Measurements from ENCODE around the gene LRRC19.

Gene LRRC19

DNA sequence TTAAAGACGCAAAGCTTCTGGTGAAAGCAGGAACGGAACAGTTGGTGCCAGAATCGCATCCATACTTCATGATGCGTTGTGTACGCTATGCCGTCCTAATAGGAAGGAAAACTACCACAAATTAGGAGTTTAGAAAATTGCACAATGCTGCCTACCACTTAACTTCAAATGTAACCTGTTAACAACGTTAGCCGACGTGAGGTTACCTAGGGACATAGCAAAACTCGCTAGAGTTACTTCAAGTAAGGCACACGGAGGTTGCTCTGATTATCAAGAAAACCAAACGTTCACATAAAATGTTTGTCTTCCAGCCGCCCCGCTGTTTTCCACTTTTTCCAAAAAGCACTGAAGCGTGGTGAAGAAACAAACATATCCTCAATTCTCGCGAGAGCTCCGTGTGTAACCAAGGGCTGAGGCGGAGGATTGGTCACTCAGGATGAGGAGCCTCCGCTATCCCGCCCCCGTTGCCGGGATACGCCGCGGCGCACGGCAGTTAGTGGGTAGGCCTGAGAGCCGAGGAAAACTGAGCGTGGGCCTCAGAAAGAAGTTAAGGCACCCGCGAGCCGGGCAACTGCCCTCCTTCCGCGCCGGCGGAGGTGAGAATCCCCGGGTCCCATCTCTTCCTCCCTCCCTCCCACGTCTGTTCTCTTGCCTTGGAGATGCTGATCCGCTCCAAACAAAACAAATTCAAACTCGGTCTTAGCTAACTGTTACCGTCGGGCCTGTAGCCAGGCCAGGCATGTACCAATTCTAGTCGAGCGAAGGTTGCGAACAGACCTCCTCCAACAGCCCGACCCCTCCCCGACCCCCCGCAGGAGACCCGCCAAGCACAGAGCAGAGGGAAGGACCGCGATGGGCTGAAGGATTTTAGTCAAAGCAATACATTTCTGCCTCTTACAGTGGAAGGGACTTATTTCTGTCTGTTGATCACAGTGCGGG is 49.3 kb downstream of the LRRC19 start, which contains the start of gene IFT74:
Gene IFT74, plus strand, starts transcription at position 492 of the 939 bp plus-strand sequence. CDS start 5,556 bp downstream, outside the sequence.
- DNase-seq: peak; percentile 93

DNA sequence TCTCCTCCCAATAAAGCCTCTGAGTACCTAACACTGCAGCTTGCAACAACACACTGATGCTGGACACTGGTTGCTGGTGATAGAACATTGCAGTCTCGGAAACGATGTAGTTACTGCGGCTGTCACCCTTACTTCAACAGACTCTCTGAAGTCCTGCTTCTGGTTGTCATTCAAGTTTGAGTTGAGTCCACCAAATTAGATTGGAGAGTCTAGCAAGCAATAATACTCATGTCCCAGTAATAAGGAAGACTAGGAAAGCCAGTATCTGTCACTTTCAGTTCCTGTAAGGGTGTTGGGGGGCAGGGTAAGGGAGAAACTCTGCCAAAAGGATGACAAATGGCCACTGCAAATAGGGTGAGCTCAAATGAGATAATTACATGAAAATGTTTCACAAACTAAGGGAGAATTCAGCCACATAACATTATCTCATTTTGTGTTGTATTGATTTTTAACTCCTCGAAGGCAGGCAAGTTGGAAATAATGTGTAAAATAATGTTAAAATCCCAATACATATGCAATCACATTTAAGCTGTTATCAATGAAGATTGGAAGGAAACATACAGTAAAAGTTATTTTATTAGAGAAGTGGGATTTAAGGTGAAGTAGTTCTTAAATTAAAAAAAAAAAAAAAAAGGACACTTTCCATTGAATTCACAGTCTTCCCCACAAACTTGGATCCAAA is 50.1 kb downstream of the LRRC19 start:
- DNase-seq: no peak

DNA sequence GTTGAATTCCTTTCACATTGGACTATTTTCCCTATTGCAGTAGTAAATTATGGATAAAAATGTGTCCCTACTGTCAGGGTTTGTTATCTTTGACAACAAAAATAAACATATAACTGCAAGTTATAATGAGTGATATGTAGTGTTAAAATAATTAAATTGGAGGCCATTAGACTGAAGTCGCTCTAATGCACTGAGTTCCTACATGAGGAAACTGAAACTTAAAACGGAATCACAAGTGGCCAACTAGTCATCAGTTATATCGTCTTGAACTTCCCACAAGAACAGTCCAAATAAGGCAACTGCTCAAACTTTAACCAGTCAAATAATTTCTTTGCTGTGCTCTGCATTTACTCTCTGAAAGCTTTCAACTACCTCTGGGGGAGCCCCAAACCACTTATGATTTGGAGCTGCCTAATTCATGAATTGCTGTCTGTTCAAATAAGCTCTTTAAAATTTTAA is 51.4 kb downstream of the LRRC19 start:
- no peak for DNase-seq

DNA sequence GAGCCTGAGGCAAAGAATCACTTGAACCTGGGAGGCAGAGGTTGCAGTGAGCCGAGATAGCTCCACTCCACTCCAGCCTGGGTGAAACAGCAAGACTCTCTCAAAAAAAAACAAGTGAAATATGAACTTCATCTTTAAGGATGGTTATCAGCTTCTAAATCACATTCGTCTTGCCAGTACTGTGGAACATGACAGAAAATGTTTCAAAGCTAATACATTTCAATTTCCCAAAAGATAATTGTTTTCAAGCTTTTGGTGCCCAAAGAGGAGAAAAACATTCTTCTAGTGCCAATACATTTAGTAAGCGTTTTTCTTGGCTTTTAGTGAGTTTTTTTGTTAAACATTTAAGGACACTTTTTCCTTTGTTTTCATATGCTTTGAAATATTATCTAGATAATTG is 53.7 kb downstream of the LRRC19 start:
- DNase-seq: no peak

DNA sequence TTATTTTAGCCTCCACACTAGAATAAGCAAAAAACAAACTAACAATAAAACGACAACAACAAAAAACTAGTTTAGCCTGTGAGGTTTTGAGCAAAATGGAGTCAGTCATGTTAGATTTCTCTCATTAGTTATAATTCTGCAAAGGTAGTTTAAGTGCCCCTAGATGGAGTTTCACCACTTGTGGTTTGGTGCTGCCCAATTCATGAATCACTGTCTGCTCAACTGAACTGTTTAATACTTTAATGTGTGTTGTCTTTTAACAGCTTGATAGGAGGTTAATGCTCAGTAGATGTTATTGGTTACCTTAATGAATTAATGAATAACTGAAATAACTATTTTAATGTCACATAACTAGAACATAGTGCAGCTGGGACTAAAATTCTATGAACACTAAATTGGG is 55.0 kb downstream of the LRRC19 start:
- no peak for DNase-seq

DNA sequence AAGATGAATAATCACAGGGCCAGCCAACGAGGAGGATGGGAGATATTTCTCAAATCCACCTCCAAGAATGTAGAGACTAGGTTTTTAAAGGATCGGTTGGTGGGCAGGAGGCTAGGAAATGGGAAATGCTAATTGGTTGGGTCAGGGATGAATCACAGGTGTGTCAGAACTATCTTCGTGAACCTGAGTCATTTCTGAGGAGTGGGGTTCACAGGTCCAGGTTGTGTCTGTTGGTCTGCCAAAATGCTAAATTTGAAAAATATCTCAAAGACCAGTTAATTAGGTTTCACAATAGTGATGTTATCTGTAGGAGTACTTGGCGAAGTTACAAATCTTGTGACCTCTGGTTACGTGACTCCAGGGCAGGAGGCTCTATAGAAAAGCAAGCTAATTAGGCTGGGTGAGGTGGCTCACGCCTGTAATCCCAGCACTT is 55.8 kb downstream of the LRRC19 start:
- no peak for DNase-seq

DNA sequence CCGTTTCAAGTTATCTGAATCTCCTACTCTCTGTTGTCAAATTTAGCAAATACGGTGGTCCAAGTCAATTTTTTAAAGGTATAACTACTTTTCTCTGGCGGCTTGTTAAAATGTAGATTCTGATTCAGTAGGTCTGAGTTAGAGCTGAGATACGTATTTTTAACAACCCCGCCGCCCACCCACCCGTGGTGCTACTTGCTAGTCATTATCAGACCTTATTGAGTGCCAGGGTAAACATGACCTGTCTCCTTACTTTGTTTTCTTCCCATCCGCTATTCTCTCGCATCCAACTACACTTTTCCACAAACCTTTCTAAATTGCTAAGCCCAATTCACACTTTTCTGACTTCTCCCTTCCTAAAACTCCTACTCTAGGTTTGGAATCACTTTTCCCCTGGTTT is 57.7 kb downstream of the LRRC19 start:
- peak; percentile 21 for DNase-seq

DNA sequence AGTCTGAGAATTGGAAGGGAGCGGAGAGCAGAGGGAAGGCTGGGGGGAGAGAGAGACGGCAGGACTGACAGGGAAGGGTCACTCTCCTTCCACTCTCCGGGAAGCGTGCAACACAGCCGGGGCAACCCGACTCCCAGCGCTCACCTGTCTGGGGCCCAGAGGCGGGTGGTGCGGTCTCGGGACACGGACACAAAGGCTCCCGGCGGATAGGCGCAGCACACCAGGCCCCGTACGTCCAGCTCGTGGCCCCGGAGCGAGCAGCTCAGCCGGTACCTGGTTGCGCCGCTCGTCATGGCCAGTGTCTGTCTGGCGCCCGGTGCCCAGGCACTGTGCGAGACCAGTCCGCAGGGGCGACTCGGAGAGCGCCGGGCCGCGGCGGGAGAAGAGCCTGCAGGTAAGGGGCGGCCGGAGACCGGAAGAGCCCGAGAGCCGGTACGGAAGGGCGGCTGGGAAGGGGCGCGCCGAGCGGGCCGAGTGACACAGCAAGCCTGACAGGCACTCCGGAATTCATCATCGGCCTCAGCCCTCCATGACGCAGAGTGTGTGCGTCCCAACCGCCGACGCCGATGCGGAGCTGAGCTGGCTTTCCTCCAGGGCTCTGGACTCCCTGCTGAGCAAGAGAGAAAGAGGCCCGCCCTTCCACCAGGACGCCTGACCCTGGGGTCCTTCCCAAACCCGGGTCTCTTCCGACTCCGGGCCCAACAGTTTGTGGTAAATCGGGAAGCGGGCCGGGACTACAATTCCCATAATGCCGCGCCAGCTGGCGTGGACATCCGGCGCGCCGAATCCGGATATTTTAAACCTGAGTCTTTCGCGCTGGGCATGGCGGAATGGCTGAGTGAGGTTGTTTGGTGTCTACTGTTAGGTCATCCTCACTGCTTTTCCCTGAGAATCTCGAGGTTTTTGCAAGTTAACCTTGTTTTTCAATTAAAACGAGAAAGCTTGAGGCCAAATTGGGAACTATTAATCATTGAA is 58.4 kb downstream of the LRRC19 start, which contains the start of gene PLAA:
Gene PLAA, minus strand, starts transcription at position 490 of the 975 bp plus-strand sequence. Its CDS starts 197 bp downstream, at position 293.
- peak; percentile 84 for DNase-seq

DNA sequence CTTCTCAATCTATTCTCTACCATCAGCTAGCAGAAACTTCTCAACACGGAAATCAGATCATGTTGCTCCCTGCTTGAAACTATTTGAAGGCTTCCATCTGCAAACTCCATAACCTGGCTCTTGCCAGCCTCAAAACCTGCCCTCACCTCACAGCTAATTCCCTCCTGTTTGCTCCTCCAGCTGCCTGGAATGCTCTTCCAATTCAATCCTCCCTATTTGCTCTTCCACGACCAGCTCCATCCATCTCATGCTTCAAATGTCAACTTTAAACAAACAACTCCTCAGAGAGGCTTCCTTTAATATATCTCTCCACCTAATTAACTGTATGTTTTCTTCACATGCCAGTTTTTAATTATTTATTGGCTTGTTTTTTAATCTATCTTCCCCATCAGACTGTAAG is 59.9 kb downstream of the LRRC19 start:
- no peak for DNase-seq
